Measurements from ENCODE around the gene FAM111B. TPM values are rescaled to one million over a fixed set of nuclear protein-coding genes. Genes with fewer than 3 reads are reported as not detected.

FAM111B gene
- total RNA-seq, 1 experiment from 2014 or later = 39.5 TPM

DNA sequence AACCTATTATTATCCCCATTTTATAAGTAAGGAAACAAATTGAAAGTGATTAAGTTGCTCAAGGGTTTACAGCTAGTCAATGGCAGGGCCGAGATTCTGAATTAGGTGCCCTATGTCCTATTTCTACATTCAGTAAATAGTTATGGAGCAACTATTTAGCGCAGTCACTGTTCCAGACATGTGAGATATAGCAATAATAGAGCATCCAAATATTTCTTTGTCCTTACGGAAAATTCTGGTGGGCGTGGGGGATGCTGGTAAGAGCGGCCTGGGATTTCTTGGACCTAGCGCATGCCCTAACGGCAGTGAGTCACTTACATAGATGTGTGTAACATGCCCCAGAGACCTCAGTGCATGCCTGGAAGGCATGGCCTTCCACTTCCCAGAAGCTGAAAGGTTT, 69.3 kb downstream of the FAM111B start:
- DNase-seq = no peak
- TF ChIP-seq, protein P1, sequence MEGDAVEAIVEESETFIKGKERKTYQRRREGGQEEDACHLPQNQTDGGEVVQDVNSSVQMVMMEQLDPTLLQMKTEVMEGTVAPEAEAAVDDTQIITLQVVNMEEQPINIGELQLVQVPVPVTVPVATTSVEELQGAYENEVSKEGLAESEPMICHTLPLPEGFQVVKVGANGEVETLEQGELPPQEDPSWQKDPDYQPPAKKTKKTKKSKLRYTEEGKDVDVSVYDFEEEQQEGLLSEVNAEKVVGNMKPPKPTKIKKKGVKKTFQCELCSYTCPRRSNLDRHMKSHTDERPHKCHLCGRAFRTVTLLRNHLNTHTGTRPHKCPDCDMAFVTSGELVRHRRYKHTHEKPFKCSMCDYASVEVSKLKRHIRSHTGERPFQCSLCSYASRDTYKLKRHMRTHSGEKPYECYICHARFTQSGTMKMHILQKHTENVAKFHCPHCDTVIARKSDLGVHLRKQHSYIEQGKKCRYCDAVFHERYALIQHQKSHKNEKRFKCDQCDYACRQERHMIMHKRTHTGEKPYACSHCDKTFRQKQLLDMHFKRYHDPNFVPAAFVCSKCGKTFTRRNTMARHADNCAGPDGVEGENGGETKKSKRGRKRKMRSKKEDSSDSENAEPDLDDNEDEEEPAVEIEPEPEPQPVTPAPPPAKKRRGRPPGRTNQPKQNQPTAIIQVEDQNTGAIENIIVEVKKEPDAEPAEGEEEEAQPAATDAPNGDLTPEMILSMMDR (IDR thresholded peaks at IDR 0.05; ENCODE audit: unreplicated experiment) = no peak
- H3K4me1 Mint-ChIP-seq (ENCODE audit: low read depth, unreplicated experiment) = peaks cover 44% of the 10 kb centered on the region
- H3K27me3 Mint-ChIP-seq (ENCODE audit: unreplicated experiment) = no peaks in the 10 kb centered on the region
- no peak overlapping the region for H3K27ac Mint-ChIP-seq (ENCODE audit: unreplicated experiment)
- BruUV-seq (replicated peaks) = no TSS peak
- peaks cover 64% of the 10 kb centered on the region for H3K36me3 Mint-ChIP-seq (ENCODE audit: insufficient read depth, unreplicated experiment)
- intact Hi-C loops (cut with micrococcal nuclease; ENCODE audit: unreplicated experiment) = no loop called here
- H3K4me3 Mint-ChIP-seq (ENCODE audit: low read depth, unreplicated experiment) = no peak overlapping the region
- peaks cover 5% of the 10 kb centered on the region for H3K9me3 Mint-ChIP-seq (ENCODE audit: low read depth, unreplicated experiment)
- CTCF ChIA-PET = no interaction called here

Other genes starting within 250 kb of the FAM111B start
- not detected in 2 replicates for gene GLYATL1, start 167.7 kb upstream of the FAM111B start, total RNA-seq (2022)
- not detected in 2 replicates for gene GLYATL1B, start 20.9 kb upstream of the FAM111B start, total RNA-seq (2022)
- 87.9 and 91.6 TPM in 2 replicates for gene FAM111A, start 35.6 kb downstream of the FAM111B start, total RNA-seq (2022)
- gene DTX4, start 64.9 kb downstream of the FAM111B start, total RNA-seq (2022) = 56.7 and 65.8 TPM in 2 replicates
- gene MPEG1, start 105.7 kb downstream of the FAM111B start, total RNA-seq (2022) = not detected in 2 replicates